ENCODE measurements around the gene SLC26A1.

SLC26A1 gene

GRCh38 chr4:1010395-1011021 is 17.3 kb upstream of the SLC26A1 start:
- Histone ChIP-seq H2AK5ac (ENCODE audit: low read length) (no peak overlapping the region), H2BK5ac (ENCODE audit: low read depth, low read length, poor library complexity) (no peak overlapping the region), H2AFZ (ENCODE audit: insufficient read depth, low read length, poor library complexity) (peak overlapping the region; percentile 62), H3K4ac (ENCODE audit: low read depth, low read length) (no peak overlapping the region), H3K36me3 (ENCODE audit: control insufficient read depth in 1 of 2, insufficient read depth in 2 of 2, low read length in 2 of 2) (peaks cover 0 to 6% of the 10 kb centered on the region in 2 experiments), H3K4me2 (ENCODE audit: low read length) (peak overlapping the region; percentile 67), H4K91ac (ENCODE audit: low read depth, low read length) (no peak overlapping the region), H4K12ac (ENCODE audit: low read depth, low read length) (no peak overlapping the region), H3K9ac (ENCODE audit: low read length) (no peak overlapping the region), H2BK120ac (ENCODE audit: insufficient read depth, low read length, poor library complexity) (no peak overlapping the region), H3K18ac (ENCODE audit: low read length) (no peak overlapping the region), H3K4me3 (ENCODE audit: low read depth, low read length) (no peak overlapping the region), H3K79me2 (ENCODE audit: control insufficient read depth, insufficient read depth, low read length, poor library complexity) (no peaks in the 10 kb centered on the region), H3K14ac (ENCODE audit: low read length) (no peak overlapping the region), H3K4me1 (ENCODE audit: control insufficient read depth in 1 of 2, insufficient read depth in 2 of 2, low read length in 2 of 2) (peaks cover 18 to 19% of the 10 kb centered on the region in 2 experiments), H3K27me3 (ENCODE audit: insufficient read depth, low read length) (peaks cover 38% of the 10 kb centered on the region), H2BK12ac (ENCODE audit: low read length) (no peak overlapping the region), H3K23ac (ENCODE audit: low read length) (no peak overlapping the region), H3K79me1 (ENCODE audit: low read length) (peaks cover 2% of the 10 kb centered on the region), H4K8ac (ENCODE audit: low read depth, low read length) (no peak overlapping the region), H3K27ac (ENCODE audit: low read depth, low read length) (no peak overlapping the region), H3K9me3 (ENCODE audit: insufficient read depth, low read depth, low read length) (peaks cover 18% of the 10 kb centered on the region)
- peak; percentile 92 to 93 for DNase-seq
- WGBS (ENCODE audit: extremely low coverage, insufficient coverage, insufficient read length), result no CpG with 5 or more reads among the region's 36 CpGs

- H3K14ac ChIP-seq (ENCODE audit: low read length), result no peak overlapping the region
- peaks cover 2% of the 10 kb centered on the region for H3K79me1 ChIP-seq (ENCODE audit: low read length)
- no peak overlapping the region for H3K4ac ChIP-seq (ENCODE audit: low read depth, low read length)
- no peak overlapping the region for H4K91ac ChIP-seq (ENCODE audit: low read depth, low read length)
- peaks cover 0 to 6% of the 10 kb centered on the region in 2 experiments for H3K36me3 ChIP-seq (ENCODE audit: control insufficient read depth in 1 of 2, insufficient read depth in 2 of 2, low read length in 2 of 2)
- WGBS (ENCODE audit: extremely low coverage, insufficient coverage, insufficient read length), result no CpG with 5 or more reads among the region's 109 CpGs
- peaks cover 18 to 19% of the 10 kb centered on the region in 2 experiments for H3K4me1 ChIP-seq (ENCODE audit: control insufficient read depth in 1 of 2, insufficient read depth in 2 of 2, low read length in 2 of 2)
- peak overlapping the region; percentile 47 for H3K4me3 ChIP-seq (ENCODE audit: low read depth, low read length)
- no peak overlapping the region for H2BK5ac ChIP-seq (ENCODE audit: low read depth, low read length, poor library complexity)
- no peak overlapping the region for H4K12ac ChIP-seq (ENCODE audit: low read depth, low read length)
- H4K8ac ChIP-seq (ENCODE audit: low read depth, low read length), result peak overlapping the region; percentile 9
- H2BK12ac ChIP-seq (ENCODE audit: low read length), result no peak overlapping the region
- no peak overlapping the region for H3K27ac ChIP-seq (ENCODE audit: low read depth, low read length)
- H2AFZ ChIP-seq (ENCODE audit: insufficient read depth, low read length, poor library complexity), result peak overlapping the region; percentile 62
- no peaks in the 10 kb centered on the region for H3K79me2 ChIP-seq (ENCODE audit: control insufficient read depth, insufficient read depth, low read length, poor library complexity)
- H3K9ac ChIP-seq (ENCODE audit: low read length), result no peak overlapping the region
- no peak overlapping the region for H2BK120ac ChIP-seq (ENCODE audit: insufficient read depth, low read length, poor library complexity)
- peaks cover 44% of the 10 kb centered on the region for H3K27me3 ChIP-seq (ENCODE audit: insufficient read depth, low read length)
- no peak overlapping the region for H3K18ac ChIP-seq (ENCODE audit: low read length)
- H3K23ac ChIP-seq (ENCODE audit: low read length), result no peak overlapping the region
- peak overlapping the region; percentile 65 for H3K4me2 ChIP-seq (ENCODE audit: low read length)
- no peak overlapping the region for H2AK5ac ChIP-seq (ENCODE audit: low read length)
- peaks cover 18% of the 10 kb centered on the region for H3K9me3 ChIP-seq (ENCODE audit: insufficient read depth, low read depth, low read length)
- DNase-seq, result peak in 1 of 2 donors; percentile 71
Observed at GRCh38 chr4:1009542-1010394, 16.6 kb upstream of the SLC26A1 start.

- Histone ChIP-seq H3K36me3 (ENCODE audit: control insufficient read depth in 1 of 2, insufficient read depth in 2 of 2, low read length in 2 of 2) (peaks cover 0 to 6% of the 10 kb centered on the region in 2 experiments), H3K4me1 (ENCODE audit: control insufficient read depth in 1 of 2, insufficient read depth in 2 of 2, low read length in 2 of 2) (peaks cover 18 to 19% of the 10 kb centered on the region in 2 experiments), H2AK5ac (ENCODE audit: low read length) (no peak overlapping the region), H3K27ac (ENCODE audit: low read depth, low read length) (no peak overlapping the region), H3K9ac (ENCODE audit: low read length) (no peak overlapping the region), H3K4me2 (ENCODE audit: low read length) (peak overlapping the region; percentile 53), H3K79me1 (ENCODE audit: low read length) (peaks cover 2% of the 10 kb centered on the region), H4K91ac (ENCODE audit: low read depth, low read length) (no peak overlapping the region), H3K4ac (ENCODE audit: low read depth, low read length) (no peak overlapping the region), H2BK5ac (ENCODE audit: low read depth, low read length, poor library complexity) (no peak overlapping the region), H3K23ac (ENCODE audit: low read length) (no peak overlapping the region), H3K27me3 (ENCODE audit: insufficient read depth, low read length) (peaks cover 46% of the 10 kb centered on the region), H2BK12ac (ENCODE audit: low read length) (no peak overlapping the region), H3K9me3 (ENCODE audit: insufficient read depth, low read depth, low read length) (peaks cover 18% of the 10 kb centered on the region), H2BK120ac (ENCODE audit: insufficient read depth, low read length, poor library complexity) (no peak overlapping the region), H3K4me3 (ENCODE audit: low read depth, low read length) (no peak overlapping the region), H3K79me2 (ENCODE audit: control insufficient read depth, insufficient read depth, low read length, poor library complexity) (no peaks in the 10 kb centered on the region), H4K12ac (ENCODE audit: low read depth, low read length) (no peak overlapping the region), H2AFZ (ENCODE audit: insufficient read depth, low read length, poor library complexity) (no peak overlapping the region), H3K14ac (ENCODE audit: low read length) (no peak overlapping the region), H3K18ac (ENCODE audit: low read length) (no peak overlapping the region), H4K8ac (ENCODE audit: low read depth, low read length) (no peak overlapping the region)
- no CpG with 5 or more reads among the region's 36 CpGs for WGBS (ENCODE audit: extremely low coverage, insufficient coverage, insufficient read length)
- peak in 1 of 2 donors; percentile 49 for DNase-seq
Observed at GRCh38 chr4:1008840-1009541, 15.8 kb upstream of the SLC26A1 start.

GRCh38 chr4:1006856-1007255 is 13.7 kb upstream of the SLC26A1 start:
- peaks cover 21% of the 10 kb centered on the region for H3K9me3 ChIP-seq (ENCODE audit: insufficient read depth, low read depth, low read length)
- H2BK12ac ChIP-seq (ENCODE audit: low read length), result no peak overlapping the region
- H3K4me1 ChIP-seq (ENCODE audit: control insufficient read depth in 1 of 2, insufficient read depth in 2 of 2, low read length in 2 of 2), result peaks cover 18 to 21% of the 10 kb centered on the region in 2 experiments
- no peak overlapping the region for H3K23ac ChIP-seq (ENCODE audit: low read length)
- H4K91ac ChIP-seq (ENCODE audit: low read depth, low read length), result no peak overlapping the region
- H2AK5ac ChIP-seq (ENCODE audit: low read length), result no peak overlapping the region
- no peaks in the 10 kb centered on the region for H3K36me3 ChIP-seq (ENCODE audit: control insufficient read depth in 1 of 2, insufficient read depth in 2 of 2, low read length in 2 of 2)
- H3K79me1 ChIP-seq (ENCODE audit: low read length), result no peaks in the 10 kb centered on the region
- H3K4ac ChIP-seq (ENCODE audit: low read depth, low read length), result no peak overlapping the region
- H3K9ac ChIP-seq (ENCODE audit: low read length), result no peak overlapping the region
- H3K27ac ChIP-seq (ENCODE audit: low read depth, low read length), result no peak overlapping the region
- H3K4me3 ChIP-seq (ENCODE audit: low read depth, low read length), result no peak overlapping the region
- H3K79me2 ChIP-seq (ENCODE audit: control insufficient read depth, insufficient read depth, low read length, poor library complexity), result no peaks in the 10 kb centered on the region
- DNase-seq, result no peak
- no peak overlapping the region for H2AFZ ChIP-seq (ENCODE audit: insufficient read depth, low read length, poor library complexity)
- no peak overlapping the region for H2BK120ac ChIP-seq (ENCODE audit: insufficient read depth, low read length, poor library complexity)
- no CpG with 5 or more reads among the region's 5 CpGs for WGBS (ENCODE audit: extremely low coverage, insufficient coverage, insufficient read length)
- no peak overlapping the region for H3K4me2 ChIP-seq (ENCODE audit: low read length)
- H4K12ac ChIP-seq (ENCODE audit: low read depth, low read length), result no peak overlapping the region
- peaks cover 61% of the 10 kb centered on the region for H3K27me3 ChIP-seq (ENCODE audit: insufficient read depth, low read length)
- H2BK5ac ChIP-seq (ENCODE audit: low read depth, low read length, poor library complexity), result no peak overlapping the region
- no peak overlapping the region for H3K18ac ChIP-seq (ENCODE audit: low read length)
- H4K8ac ChIP-seq (ENCODE audit: low read depth, low read length), result no peak overlapping the region
- H3K14ac ChIP-seq (ENCODE audit: low read length), result no peak overlapping the region
